Measurements from ENCODE around the gene SCAF4.

DNA sequence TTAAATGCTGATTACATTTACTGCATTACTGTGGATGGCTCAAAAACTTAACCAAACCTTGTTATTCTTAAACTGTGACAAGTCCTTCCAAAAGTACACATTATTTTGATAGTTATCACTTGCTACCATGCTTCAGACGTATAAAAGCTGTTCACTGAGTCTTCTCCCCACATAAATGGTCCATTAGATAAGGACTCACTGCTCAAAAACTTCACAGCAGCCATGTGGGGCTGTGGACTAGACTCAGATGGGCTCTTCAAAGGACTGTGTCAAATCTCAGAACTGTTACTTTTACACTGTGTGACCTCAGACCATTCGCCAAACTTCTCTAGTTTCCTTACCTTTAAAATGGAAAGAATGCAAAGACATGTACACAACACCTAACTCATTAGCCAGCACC, 11.6 kb downstream of the SCAF4 start:
- TF ChIP-seq EZH2phosphoT487 (IDR thresholded peaks at IDR 0.05): no peak
- TF ChIP-seq, protein P1, sequence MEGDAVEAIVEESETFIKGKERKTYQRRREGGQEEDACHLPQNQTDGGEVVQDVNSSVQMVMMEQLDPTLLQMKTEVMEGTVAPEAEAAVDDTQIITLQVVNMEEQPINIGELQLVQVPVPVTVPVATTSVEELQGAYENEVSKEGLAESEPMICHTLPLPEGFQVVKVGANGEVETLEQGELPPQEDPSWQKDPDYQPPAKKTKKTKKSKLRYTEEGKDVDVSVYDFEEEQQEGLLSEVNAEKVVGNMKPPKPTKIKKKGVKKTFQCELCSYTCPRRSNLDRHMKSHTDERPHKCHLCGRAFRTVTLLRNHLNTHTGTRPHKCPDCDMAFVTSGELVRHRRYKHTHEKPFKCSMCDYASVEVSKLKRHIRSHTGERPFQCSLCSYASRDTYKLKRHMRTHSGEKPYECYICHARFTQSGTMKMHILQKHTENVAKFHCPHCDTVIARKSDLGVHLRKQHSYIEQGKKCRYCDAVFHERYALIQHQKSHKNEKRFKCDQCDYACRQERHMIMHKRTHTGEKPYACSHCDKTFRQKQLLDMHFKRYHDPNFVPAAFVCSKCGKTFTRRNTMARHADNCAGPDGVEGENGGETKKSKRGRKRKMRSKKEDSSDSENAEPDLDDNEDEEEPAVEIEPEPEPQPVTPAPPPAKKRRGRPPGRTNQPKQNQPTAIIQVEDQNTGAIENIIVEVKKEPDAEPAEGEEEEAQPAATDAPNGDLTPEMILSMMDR (IDR thresholded peaks at IDR 0.05): no peak
